Mesenchymal stem cell (in vitro differentiated cells and primary cell): ENCODE data around the gene CYP4B1.

Experiments
- DNase-seq: peaks from one replicate; pipeline ENCODE4 v3.0.0-alpha.2; 2013
- H2AFZ ChIP-seq: one replicate; pipeline ENCODE4 v1.6.1; 2013; ENCODE audit warnings: low read depth, mild to moderate bottlenecking, control low read depth, inconsistent platforms, low read length, moderate library complexity
- H2AK5ac ChIP-seq: 2 replicates; pipeline ENCODE4 v1.6.1; 2013; ENCODE audit warnings: low read length, moderate library complexity, mild to moderate bottlenecking, inconsistent platforms; ENCODE audit not compliant: severe bottlenecking
- H2BK120ac ChIP-seq: one replicate; pipeline ENCODE4 v1.6.1; 2013; ENCODE audit warnings: low read depth, mild to moderate bottlenecking, inconsistent platforms, low read length, moderate library complexity
- H2BK12ac ChIP-seq, 2 experiments: one replicate each; pipeline ENCODE4 v1.6.1; 2013; ENCODE audit warnings: inconsistent platforms in 2 of 2, low read length in 2 of 2, mild to moderate bottlenecking in 2 of 2, moderate library complexity in 2 of 2, control low read depth in 1 of 2
- H2BK15ac ChIP-seq: one replicate; pipeline ENCODE4 v1.6.1; 2013; ENCODE audit warnings: mild to moderate bottlenecking, low read depth, inconsistent platforms; ENCODE audit not compliant: poor library complexity, severe bottlenecking
- H2BK5ac ChIP-seq: 2 replicates; pipeline ENCODE4 v1.6.1; 2013; ENCODE audit warnings: low read depth, mild to moderate bottlenecking, low read length, control low read depth, inconsistent platforms; ENCODE audit not compliant: poor library complexity, severe bottlenecking
- H3K14ac ChIP-seq, 2 experiments: one replicate each; pipeline ENCODE4 v1.6.1; 2013; ENCODE audit warnings: inconsistent platforms in 2 of 2, low read length in 2 of 2, control low read depth in 1 of 2, mild to moderate bottlenecking in 1 of 2, moderate library complexity in 1 of 2
- H3K18ac ChIP-seq, 2 experiments: one replicate each; pipeline ENCODE4 v1.6.1; 2013; ENCODE audit warnings: inconsistent platforms in 2 of 2, low read length in 2 of 2, control low read depth in 1 of 2, low read depth in 1 of 2, mild to moderate bottlenecking in 1 of 2
- H3K23ac ChIP-seq, 2 experiments: one replicate each; pipeline ENCODE4 v1.6.1; 2013; ENCODE audit warnings: inconsistent platforms in 2 of 2, low read length in 2 of 2, mild to moderate bottlenecking in 2 of 2, moderate library complexity in 2 of 2, control low read depth in 1 of 2
- H3K27ac ChIP-seq: 2 replicates; pipeline ENCODE4 v1.5.1; 2013; ENCODE audit warnings: mild to moderate bottlenecking, moderate library complexity, low read length, control low read depth, inconsistent platforms; ENCODE audit not compliant: poor library complexity, severe bottlenecking
- H3K27me3 ChIP-seq, 2 experiments: 2 replicates each; pipeline versions ENCODE4 v1.6.1 to v1.7.0; 2013; ENCODE audit warnings: low read length in 2 of 2, mild to moderate bottlenecking in 2 of 2, moderate library complexity in 2 of 2, control low read depth in 1 of 2, inconsistent platforms in 1 of 2; ENCODE audit not compliant: control insufficient read depth in 1 of 2, insufficient read depth in 1 of 2
- H3K36me3 ChIP-seq, 2 experiments: 2 replicates each; pipeline versions ENCODE4 v1.6.1 to v1.7.0; 2013; ENCODE audit warnings: low read length in 2 of 2, control low read depth in 1 of 2, inconsistent platforms in 1 of 2, low read depth in 1 of 2, mild to moderate bottlenecking in 1 of 2; ENCODE audit not compliant: insufficient read depth in 2 of 2, control insufficient read depth in 1 of 2
- H3K4ac ChIP-seq, 2 experiments: one replicate each; pipeline ENCODE4 v1.6.1; 2013; ENCODE audit warnings: inconsistent platforms in 2 of 2, low read length in 2 of 2, mild to moderate bottlenecking in 2 of 2, moderate library complexity in 2 of 2, control low read depth in 1 of 2, low read depth in 1 of 2
- H3K4me1 ChIP-seq: 2 replicates; pipeline ENCODE4 v1.6.1; 2013; ENCODE audit warnings: low read depth, low read length, control low read depth; ENCODE audit not compliant: control insufficient read depth, insufficient read depth
- H3K4me2 ChIP-seq: 2 replicates; pipeline ENCODE4 v1.6.1; 2013; ENCODE audit warnings: low read length, mild to moderate bottlenecking, inconsistent platforms; ENCODE audit not compliant: poor library complexity, severe bottlenecking
- H3K4me3 ChIP-seq, 2 experiments: 2 replicates each; pipeline versions ENCODE4 v1.5.1 to v1.7.0; 2013; ENCODE audit warnings: low read length in 2 of 2, mild to moderate bottlenecking in 2 of 2, control low read depth in 1 of 2, low read depth in 1 of 2; ENCODE audit not compliant: insufficient read depth in 1 of 2
- H3K79me1 ChIP-seq: replicated peaks from 2 replicates; pipeline ENCODE4 v1.6.1; 2013; ENCODE audit warnings: mild to moderate bottlenecking, control low read depth, low read length, inconsistent platforms; ENCODE audit not compliant: poor library complexity, severe bottlenecking
- H3K9ac ChIP-seq: 2 replicates; pipeline ENCODE4 v1.7.0; 2013; ENCODE audit warnings: mild to moderate bottlenecking, low read length, moderate library complexity
- H3K9me3 ChIP-seq: 2 replicates; pipeline ENCODE4 v1.7.0; 2013; ENCODE audit warnings: mild to moderate bottlenecking, low read length; ENCODE audit not compliant: control insufficient read depth
- H4K8ac ChIP-seq: one replicate; pipeline ENCODE4 v1.6.1; 2013; ENCODE audit warnings: inconsistent platforms, mild to moderate bottlenecking, low read length, moderate library complexity
- H4K91ac ChIP-seq: one replicate; pipeline ENCODE4 v1.6.1; 2013; ENCODE audit warnings: mild to moderate bottlenecking, low read length, inconsistent platforms
- WGBS: methylation state at CpG from one replicate; pipeline ENCODE4 v1.1.7; 2013; ENCODE audit warnings: mixed read lengths; 5-methylcytosine and 5-hydroxymethylcytosine counted together

Gene CYP4B1

GRCh38 chr1:46760558-46761166 is 38.2 kb upstream of the CYP4B1 start:
- H3K27ac ChIP-seq = no peak overlapping the region
- no peak overlapping the region for H3K4me2 ChIP-seq
- H3K9me3 ChIP-seq = no peaks in the 10 kb centered on the region
- no peak overlapping the region for H4K91ac ChIP-seq
- H3K23ac ChIP-seq = no peak overlapping the region
- H2BK5ac ChIP-seq = no peak overlapping the region
- H4K8ac ChIP-seq = no peak overlapping the region
- no peak overlapping the region for H3K4me3 ChIP-seq
- H3K9ac ChIP-seq = no peak overlapping the region
- no peak overlapping the region for H3K18ac ChIP-seq
- WGBS = 50% methylated on average over 1 of the region's 2 CpGs
- no peak overlapping the region for H3K4ac ChIP-seq
- DNase-seq = no peak
- H2AK5ac ChIP-seq = no peak overlapping the region
- H3K79me1 ChIP-seq = no peaks in the 10 kb centered on the region
- no peak overlapping the region for H2BK15ac ChIP-seq
- H2AFZ ChIP-seq = no peak overlapping the region
- no peaks in the 10 kb centered on the region for H3K36me3 ChIP-seq
- H2BK12ac ChIP-seq = no peak overlapping the region
- H3K27me3 ChIP-seq = peaks cover 6 to 10% of the 10 kb centered on the region in 2 experiments
- H2BK120ac ChIP-seq = no peak overlapping the region
- H3K14ac ChIP-seq = no peak overlapping the region
- no peaks in the 10 kb centered on the region for H3K4me1 ChIP-seq

GRCh38 chr1:46761740-46762139 is 37.1 kb upstream of the CYP4B1 start:
- Histone ChIP-seq H2BK5ac (no peak overlapping the region), H2BK12ac (no peak overlapping the region), H3K4me2 (no peak overlapping the region), H4K91ac (no peak overlapping the region), H4K8ac (no peak overlapping the region), H3K9me3 (no peaks in the 10 kb centered on the region), H3K4ac (no peak overlapping the region), H3K27ac (no peak overlapping the region), H3K79me1 (no peaks in the 10 kb centered on the region), H3K4me1 (no peaks in the 10 kb centered on the region), H3K4me3 (no peak overlapping the region), H2AFZ (no peak overlapping the region), H3K9ac (no peak overlapping the region), H3K36me3 (no peaks in the 10 kb centered on the region), H3K18ac (no peak overlapping the region), H2BK120ac (no peak overlapping the region), H3K14ac (no peak overlapping the region), H3K27me3 (peaks cover 3 to 10% of the 10 kb centered on the region in 2 experiments), H2AK5ac (no peak overlapping the region), H2BK15ac (no peak overlapping the region), H3K23ac (no peak overlapping the region)
- DNase-seq = no peak

GRCh38 chr1:46764402-46764801 is 34.4 kb upstream of the CYP4B1 start:
- Histone ChIP-seq H2BK120ac (no peak overlapping the region), H2AK5ac (no peak overlapping the region), H3K4ac (no peak overlapping the region), H2BK12ac (no peak overlapping the region), H4K8ac (no peak overlapping the region), H3K23ac (no peak overlapping the region), H2BK15ac (no peak overlapping the region), H3K27me3 (peaks cover 0 to 6% of the 10 kb centered on the region in 2 experiments), H3K4me1 (no peaks in the 10 kb centered on the region), H3K4me3 (no peak overlapping the region), H4K91ac (no peak overlapping the region), H3K14ac (no peak overlapping the region), H3K18ac (no peak overlapping the region), H3K27ac (no peak overlapping the region), H2AFZ (no peak overlapping the region), H3K9ac (no peak overlapping the region), H3K79me1 (no peaks in the 10 kb centered on the region), H2BK5ac (no peak overlapping the region), H3K9me3 (peaks cover 2% of the 10 kb centered on the region), H3K4me2 (no peak overlapping the region), H3K36me3 (no peaks in the 10 kb centered on the region)
- 53% methylated on average over 2 of the region's 2 CpGs for WGBS
- no peak for DNase-seq

- DNase-seq = no peak
- H4K91ac ChIP-seq = no peak overlapping the region
- no peak overlapping the region for H2BK120ac ChIP-seq
- H3K23ac ChIP-seq = no peak overlapping the region
- H2AK5ac ChIP-seq = no peak overlapping the region
- H3K79me1 ChIP-seq = no peaks in the 10 kb centered on the region
- no peak overlapping the region for H3K18ac ChIP-seq
- H3K4me1 ChIP-seq = no peaks in the 10 kb centered on the region
- no peak overlapping the region for H3K4me2 ChIP-seq
- no peak overlapping the region for H2AFZ ChIP-seq
- no peaks in the 10 kb centered on the region for H3K27me3 ChIP-seq
- no peak overlapping the region for H3K27ac ChIP-seq
- no peak overlapping the region for H4K8ac ChIP-seq
- no peak overlapping the region for H3K14ac ChIP-seq
- H2BK15ac ChIP-seq = no peak overlapping the region
- H3K36me3 ChIP-seq = no peaks in the 10 kb centered on the region
- H3K9ac ChIP-seq = no peak overlapping the region
- WGBS = 74% methylated on average over 3 of the region's 4 CpGs
- peaks cover 18% of the 10 kb centered on the region for H3K9me3 ChIP-seq
- no peak overlapping the region for H2BK12ac ChIP-seq
- H2BK5ac ChIP-seq = no peak overlapping the region
- H3K4me3 ChIP-seq = no peak overlapping the region
- no peak overlapping the region for H3K4ac ChIP-seq
These were observed 31.1 kb upstream of the CYP4B1 start for GRCh38 chr1:46767649-46768282.
